Esophagus mucosa (tissue), 1 donor: ENCODE results near the gene TRIM67. TPM values are rescaled to one million over a fixed set of nuclear protein-coding genes. Genes with fewer than 3 reads are reported as not detected.

Source experiments
- ATAC-seq: fragments of 200-7000 bp; cut with Tn5 transposase; one replicate; pipeline ENCODE4 v1.9.1; 2020
- total RNA-seq: library from RNA; stranded (reverse); gene quantifications from one replicate; pipeline ENCODE4 v1.2.4, GENCODE V29; 2023
- donor health status: DM: yes; HTN: yes; CAD: no.

The TRIM67 gene
- total RNA-seq, 1 donor from 2014 or later = not detected

DNA sequence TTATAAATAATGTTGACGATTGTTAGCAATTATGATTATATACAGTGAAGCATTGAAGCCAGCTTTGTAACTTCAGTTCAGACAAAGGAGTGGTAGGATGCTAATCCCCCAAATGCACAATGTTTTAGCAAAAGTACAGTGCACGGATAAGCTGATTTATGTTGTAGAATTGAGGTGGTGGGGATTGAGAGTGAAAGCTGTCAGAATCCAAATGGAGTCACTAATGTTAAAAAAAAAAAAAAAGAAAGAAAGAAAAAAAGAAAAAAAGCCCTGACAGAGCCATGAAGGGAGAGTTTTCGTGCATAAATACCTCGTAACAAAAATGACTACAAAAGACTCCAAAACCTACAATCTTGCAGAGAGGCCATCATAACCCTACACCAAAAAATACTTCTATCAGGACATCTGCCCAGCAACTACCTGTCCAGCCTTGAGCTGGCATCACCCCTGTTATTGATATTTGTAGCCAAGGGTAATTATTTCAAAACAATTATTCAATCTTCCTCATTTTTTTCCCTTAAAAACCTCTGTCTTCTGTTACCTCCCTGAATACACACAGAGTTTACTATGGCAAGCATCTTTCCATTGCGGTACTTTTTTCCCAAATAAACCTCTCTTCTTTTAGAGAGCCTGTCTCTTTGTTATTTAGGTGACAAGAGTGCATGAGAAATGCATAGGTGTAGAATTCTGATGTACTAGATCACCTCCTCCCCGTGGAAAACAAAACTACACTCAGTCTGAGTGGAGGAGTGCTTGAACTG is 2.5 kb upstream of the TRIM67 start:
- no peak for ATAC-seq

DNA sequence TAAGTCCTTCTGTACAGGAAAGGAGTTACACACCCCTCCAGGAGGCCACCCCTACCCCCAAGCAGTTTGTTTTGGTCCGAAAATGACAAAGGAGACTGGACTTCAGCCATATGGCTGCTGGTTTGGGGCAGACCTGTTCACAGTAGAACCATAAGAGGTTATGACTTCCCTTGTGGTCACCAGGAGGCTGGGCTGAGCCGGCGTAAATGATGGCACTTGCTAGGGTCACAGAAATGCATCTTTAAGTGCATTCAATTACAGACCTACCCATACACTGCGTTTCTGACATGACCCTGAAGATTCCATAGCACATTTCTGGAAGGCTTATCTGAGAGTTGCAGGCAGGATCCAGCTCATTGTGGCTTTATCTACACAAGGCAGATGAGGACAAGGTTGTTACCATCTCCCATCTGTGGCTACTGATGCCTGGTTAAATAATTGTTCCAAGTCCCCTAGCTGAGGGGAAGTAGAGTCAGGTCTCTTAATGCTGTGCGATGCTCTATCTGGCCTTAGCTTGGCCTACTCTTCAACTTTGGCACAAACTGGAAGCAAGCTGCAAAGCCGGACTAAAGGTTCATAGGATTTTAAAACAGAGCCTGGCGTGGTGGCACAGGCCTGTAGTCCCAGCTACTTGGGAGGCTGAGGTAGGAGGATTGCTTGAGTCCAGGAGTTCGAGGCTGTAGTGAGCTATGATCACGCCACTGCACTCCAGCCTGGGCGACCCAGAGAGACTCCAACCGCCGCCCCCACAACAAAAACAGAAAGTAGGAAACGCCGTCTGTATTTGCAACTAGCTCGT is 1.7 kb upstream of the TRIM67 start:
- no peak for ATAC-seq

GRCh38 chr1:231160895-231161666 is 777 bp upstream of the TRIM67 start:
- ATAC-seq = no peak

DNA sequence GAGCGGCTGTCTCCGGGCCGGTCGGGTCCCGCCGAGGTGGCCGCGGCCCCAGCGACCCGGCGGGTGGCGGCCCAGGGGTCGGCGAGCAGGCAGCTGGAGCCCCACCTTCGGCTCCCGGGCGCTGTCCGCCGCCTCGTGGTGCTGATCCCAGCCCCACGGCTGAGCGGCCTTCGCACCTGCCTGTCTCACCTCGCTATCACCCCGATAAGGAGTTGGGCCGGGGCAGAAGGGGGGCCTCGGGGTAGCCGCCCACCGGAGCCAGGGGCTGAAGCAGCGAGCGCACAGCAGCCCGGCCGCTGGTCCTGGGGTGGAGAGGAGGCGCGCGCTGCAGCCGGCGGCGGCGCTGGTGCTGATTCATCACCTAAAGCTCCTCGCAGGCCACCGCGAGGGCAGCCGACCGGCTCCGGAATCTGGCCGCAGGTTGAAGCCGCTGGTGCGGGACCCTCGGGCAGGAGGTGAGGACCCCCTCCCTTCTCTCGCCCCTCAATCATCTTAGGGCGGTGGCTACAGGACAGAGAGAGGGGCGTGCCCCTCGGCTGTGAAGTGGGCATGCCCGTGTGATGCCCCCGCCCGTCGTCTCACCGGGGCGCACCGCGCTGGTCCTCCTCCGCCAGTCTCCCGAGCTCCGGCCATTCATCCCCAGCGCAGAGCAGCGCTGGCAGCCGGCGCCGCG is 575 bp downstream of the TRIM67 start:
- peak; percentile 67 for ATAC-seq

DNA sequence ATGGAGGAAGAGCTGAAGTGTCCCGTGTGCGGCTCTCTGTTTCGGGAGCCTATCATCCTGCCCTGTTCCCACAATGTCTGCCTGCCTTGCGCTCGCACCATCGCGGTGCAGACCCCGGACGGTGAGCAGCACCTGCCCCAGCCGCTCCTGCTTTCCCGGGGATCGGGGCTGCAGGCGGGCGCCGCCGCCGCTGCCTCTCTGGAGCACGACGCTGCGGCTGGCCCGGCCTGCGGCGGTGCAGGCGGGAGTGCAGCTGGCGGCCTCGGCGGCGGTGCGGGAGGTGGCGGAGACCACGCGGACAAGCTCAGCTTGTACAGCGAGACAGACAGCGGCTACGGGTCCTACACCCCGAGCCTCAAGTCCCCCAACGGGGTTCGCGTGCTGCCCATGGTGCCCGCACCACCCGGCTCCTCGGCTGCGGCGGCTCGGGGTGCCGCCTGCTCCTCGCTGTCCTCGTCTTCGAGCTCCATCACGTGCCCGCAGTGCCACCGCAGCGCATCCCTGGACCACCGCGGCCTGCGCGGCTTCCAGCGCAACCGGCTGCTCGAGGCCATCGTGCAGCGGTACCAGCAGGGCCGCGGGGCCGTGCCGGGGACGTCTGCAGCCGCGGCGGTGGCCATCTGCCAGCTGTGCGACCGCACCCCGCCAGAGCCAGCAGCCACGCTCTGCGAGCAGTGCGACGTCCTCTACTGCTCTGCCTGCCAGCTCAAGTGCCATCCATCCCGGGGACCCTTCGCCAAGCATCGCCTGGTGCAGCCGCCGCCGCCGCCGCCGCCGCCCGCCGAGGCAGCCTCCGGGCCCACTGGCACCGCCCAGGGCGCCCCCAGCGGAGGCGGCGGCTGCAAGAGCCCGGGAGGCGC is 1.3 kb downstream of the TRIM67 start:
- ATAC-seq = no peak

DNA sequence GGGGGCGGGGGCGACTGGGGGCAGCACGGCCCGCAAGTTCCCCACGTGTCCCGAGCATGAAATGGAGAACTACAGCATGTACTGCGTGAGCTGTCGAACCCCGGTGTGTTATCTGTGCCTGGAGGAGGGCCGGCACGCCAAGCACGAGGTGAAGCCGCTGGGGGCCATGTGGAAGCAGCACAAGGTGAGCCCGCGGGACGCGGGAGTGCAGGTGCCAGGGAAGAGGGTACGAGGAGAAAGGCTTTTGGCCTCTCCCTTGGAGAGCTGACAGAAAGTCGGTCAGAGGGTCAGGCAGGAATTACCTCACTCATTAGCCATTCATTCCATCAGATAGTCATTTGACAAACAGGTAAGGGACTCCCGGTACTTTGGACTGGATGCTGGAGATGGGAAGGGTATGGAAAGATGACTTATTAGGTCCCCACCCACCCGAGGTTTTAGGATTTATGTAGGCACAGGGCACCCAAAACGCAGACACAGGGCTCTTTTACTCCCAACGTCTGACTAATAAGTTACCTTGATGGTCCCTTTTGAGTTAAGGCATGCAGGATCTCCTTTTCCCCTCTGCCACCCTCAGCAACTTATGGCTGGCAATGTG is 2.1 kb downstream of the TRIM67 start:
- no peak for ATAC-seq

DNA sequence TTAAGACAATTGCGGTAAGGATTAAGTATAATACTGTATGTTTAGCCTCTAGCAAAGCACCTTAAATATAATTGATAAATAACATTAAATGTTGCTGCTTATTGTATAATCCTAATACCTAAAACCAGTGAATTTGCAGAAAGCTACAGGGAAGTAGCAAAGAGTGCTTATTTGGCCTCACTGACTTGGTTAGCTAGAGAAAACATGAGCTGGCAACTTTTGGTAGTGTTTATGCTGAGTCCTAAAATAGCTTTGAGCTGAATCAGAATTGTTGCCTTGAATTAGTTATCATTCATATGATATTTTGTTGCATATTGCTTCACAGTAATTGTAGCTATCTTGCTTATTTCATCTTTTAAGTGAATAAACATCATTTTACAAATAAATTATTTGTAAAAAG is 3.5 kb downstream of the TRIM67 start:
- no peak for ATAC-seq

GRCh38 chr1:231166398-231166797 is 4.5 kb downstream of the TRIM67 start:
- no peak for ATAC-seq

GRCh38 chr1:231170875-231171274 is 9.0 kb downstream of the TRIM67 start:
- no peak for ATAC-seq

- ATAC-seq = peak; percentile 77
Measured at GRCh38 chr1:231171623-231172197, 9.9 kb downstream of the TRIM67 start.

DNA sequence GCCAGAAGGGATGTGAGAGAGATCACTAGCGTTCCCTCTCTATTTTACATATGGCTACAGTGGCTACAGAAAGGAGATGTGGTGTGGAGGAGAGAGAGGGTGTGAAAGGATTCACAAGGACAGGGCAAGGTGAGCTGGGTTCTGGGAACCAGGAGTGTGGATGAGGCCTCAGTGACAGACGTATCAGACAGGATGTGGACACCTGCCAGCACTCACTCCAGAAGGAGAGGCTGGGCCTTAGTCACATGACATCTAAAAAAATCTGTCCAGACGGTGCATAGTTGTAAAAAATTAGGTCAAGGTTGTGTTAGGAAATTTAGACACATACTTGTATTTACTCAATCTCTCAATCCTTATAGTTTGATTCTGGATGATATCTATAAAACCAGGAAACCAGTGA is 10.6 kb downstream of the TRIM67 start:
- ATAC-seq = peak; percentile 32

DNA sequence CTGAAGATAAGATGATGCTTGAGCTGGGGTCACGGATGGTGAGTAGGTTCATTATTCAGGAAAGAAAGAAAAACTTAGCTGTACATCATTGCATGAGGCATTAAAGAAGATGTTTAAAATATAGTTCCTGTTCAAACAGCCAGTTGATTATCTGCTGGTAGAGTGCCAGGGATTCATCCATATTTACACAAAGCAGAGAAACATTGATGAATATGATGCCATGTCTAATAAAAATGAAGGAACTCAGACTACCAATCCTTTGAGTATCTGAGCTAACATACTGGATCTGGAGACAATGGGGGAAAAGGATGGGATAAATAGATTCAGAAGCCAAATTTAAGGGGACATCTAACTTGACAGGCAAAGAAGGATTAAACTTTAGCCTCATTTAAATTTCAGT is 14.6 kb downstream of the TRIM67 start:
- no peak for ATAC-seq

GRCh38 chr1:231177226-231177625 is 15.4 kb downstream of the TRIM67 start:
- ATAC-seq = no peak

GRCh38 chr1:231177936-231178335 is 16.1 kb downstream of the TRIM67 start:
- ATAC-seq = no peak

DNA sequence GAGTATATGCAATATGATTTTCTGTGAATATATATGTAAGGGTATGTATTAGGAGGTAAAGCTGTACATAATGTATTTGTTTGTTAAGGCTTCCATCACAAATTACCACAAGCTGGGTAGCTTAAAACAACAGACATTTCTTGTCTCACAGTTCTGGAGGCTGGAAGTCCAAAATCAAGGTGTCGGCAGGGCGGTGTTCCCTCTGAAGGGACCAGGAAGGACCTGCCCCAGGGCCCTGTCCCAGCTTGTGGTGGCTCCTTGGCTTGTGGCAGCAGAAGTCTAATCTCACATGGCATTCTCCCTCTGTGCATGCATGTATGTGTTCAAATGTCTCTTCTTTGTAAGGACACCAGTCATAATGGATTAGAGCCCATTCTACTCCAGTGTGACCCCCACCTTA is 17.1 kb downstream of the TRIM67 start:
- ATAC-seq = no peak

DNA sequence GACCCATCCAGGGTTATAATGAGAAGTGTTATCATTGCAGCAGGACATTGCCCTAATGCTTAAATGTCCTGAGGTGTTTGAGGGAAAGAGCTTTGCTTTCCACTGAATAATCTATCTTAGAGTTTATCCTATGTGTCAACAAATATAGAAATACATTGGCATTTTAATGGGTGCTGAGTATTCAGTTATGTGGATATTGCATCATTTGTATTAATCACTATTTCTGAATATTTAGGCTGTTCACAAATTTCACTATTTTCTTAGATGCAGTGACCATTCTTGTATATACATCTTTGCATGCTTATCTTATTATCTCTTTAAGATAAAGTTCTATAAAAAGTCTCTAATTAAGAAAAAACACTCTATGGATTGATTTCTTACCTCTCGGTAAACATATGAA is 18.2 kb downstream of the TRIM67 start:
- ATAC-seq = no peak

- ATAC-seq = no peak
Measured at GRCh38 chr1:231181271-231181670, 19.4 kb downstream of the TRIM67 start.

DNA sequence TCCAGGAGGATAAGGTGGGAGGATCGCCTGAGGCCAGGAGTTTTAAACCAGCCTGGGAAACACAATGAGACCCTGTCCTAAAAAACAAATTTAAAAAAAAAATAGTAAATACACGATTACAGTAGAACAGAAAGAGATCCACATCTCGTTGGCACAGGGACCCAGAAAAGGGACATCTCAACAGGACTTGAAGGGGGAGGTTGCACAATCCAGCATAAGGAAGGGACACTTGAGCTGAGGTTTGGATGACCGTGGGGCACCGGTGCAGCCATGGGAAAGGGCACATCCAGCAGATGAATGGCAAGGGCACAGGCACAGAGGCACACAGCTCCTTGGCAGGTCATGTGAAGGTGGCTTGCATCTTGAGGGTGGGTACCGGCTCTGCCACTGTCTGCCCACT is 20.5 kb downstream of the TRIM67 start:
- ATAC-seq = no peak

GRCh38 chr1:231183639-231184590 is 22.1 kb downstream of the TRIM67 start:
- peak; percentile 71 for ATAC-seq

GRCh38 chr1:231184891-231185290 is 23.0 kb downstream of the TRIM67 start:
- ATAC-seq = no peak
